ENCODE results near the gene ROMO1. TPM values are rescaled to one million over a fixed set of nuclear protein-coding genes. Genes with fewer than 3 reads are reported as not detected.

The ROMO1 gene
- total and polyA plus RNA-seq, 8 donors: 101 to 651 (median 345) TPM

GRCh38 chr20:35724321-35725230 lies 25.4 kb downstream of the ROMO1 start:
- Histone ChIP-seq H3K4me3 (no peak overlapping the region), H3K27me3 (no peaks in the 10 kb centered on the region), H3K9me3 (no peaks in the 10 kb centered on the region), H3K27ac (no peak overlapping the region), H3K36me3 (peaks cover 98 to 100% (median 100%) of the 10 kb centered on the region in 4 donors), H3K4me1 (peaks cover 10 to 89% (median 37%) of the 10 kb centered on the region in 4 donors)
- WGBS, 5 donors: 74 to 83% (median 76%) methylated on average over 13 of the region's 13 CpGs
- intact Hi-C loops (cut with DNase I; ENCODE audit: low total_unique reads): no loop called here
- DNase-seq: no peak
- TF ChIP-seq, protein P1, sequence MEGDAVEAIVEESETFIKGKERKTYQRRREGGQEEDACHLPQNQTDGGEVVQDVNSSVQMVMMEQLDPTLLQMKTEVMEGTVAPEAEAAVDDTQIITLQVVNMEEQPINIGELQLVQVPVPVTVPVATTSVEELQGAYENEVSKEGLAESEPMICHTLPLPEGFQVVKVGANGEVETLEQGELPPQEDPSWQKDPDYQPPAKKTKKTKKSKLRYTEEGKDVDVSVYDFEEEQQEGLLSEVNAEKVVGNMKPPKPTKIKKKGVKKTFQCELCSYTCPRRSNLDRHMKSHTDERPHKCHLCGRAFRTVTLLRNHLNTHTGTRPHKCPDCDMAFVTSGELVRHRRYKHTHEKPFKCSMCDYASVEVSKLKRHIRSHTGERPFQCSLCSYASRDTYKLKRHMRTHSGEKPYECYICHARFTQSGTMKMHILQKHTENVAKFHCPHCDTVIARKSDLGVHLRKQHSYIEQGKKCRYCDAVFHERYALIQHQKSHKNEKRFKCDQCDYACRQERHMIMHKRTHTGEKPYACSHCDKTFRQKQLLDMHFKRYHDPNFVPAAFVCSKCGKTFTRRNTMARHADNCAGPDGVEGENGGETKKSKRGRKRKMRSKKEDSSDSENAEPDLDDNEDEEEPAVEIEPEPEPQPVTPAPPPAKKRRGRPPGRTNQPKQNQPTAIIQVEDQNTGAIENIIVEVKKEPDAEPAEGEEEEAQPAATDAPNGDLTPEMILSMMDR (IDR thresholded peaks at IDR 0.05): no peak
- TF ChIP-seq EP300 (IDR thresholded peaks at IDR 0.05) (no peak), POLR2A (IDR thresholded peaks at IDR 0.05) (no peak), POLR2AphosphoS5 (IDR thresholded peaks at IDR 0.05) (no peak)

GRCh38 chr20:35726842-35727711 lies 27.9 kb downstream of the ROMO1 start:
- no peak for DNase-seq
- Histone ChIP-seq H3K9me3 (no peaks in the 10 kb centered on the region), H3K27me3 (no peaks in the 10 kb centered on the region), H3K4me1 (peaks cover 21 to 90% (median 46%) of the 10 kb centered on the region in 4 donors), H3K36me3 (peaks cover 94 to 100% (median 100%) of the 10 kb centered on the region in 4 donors), H3K4me3 (no peak overlapping the region), H3K27ac (no peak overlapping the region)
- no peak for TF ChIP-seq EP300 (IDR thresholded peaks at IDR 0.05)
- no peak for TF ChIP-seq POLR2AphosphoS5 (IDR thresholded peaks at IDR 0.05)
- no peak for TF ChIP-seq POLR2A (IDR thresholded peaks at IDR 0.05)
- TF ChIP-seq, protein P1 (IDR thresholded peaks at IDR 0.05): no peak
- intact Hi-C loops (cut with DNase I; ENCODE audit: low total_unique reads): no loop called here
- WGBS, 5 donors: 93 to 95% (median 94%) methylated on average over 20 of the region's 20 CpGs

DNA sequence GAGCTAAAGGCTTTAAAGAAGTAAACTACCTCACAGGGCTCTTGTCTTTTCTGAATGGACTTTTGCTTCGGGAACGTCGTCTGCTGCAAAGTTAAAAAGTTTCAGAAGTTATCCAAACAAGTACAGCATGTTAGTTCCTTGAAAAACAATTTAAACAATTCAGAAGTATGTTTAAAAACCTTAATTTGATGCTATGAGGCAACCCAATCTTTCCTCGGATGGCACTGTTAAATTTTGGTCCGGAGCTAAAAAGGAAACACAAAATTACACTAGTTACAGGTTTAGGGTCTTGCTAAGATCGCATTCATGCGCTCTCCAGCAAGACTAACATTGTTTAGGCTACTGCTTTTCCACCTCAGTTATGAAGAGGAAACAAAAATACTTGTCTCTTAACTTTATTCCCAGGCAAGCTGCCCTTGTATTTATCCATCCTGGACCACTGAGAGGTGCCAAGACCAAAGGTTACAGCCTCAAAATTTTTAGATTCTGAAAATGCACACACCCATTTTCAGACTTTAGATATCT lies 30.1 kb downstream of the ROMO1 start:
- Histone ChIP-seq H3K27me3 (no peaks in the 10 kb centered on the region), H3K9me3 (no peaks in the 10 kb centered on the region), H3K27ac (peak overlapping the region in 1 of 5 donors; percentile 18), H3K4me3 (no peak overlapping the region), H3K36me3 (peaks cover 86 to 100% (median 99%) of the 10 kb centered on the region in 4 donors), H3K4me1 (peaks cover 32 to 90% (median 54%) of the 10 kb centered on the region in 4 donors)
- WGBS, 5 donors: 62 to 83% (median 71%) methylated on average over 7 of the region's 7 CpGs
- no peak for DNase-seq
- no peak for TF ChIP-seq POLR2A (IDR thresholded peaks at IDR 0.05)
- TF ChIP-seq EP300 (IDR thresholded peaks at IDR 0.05): no peak
- TF ChIP-seq POLR2AphosphoS5 (IDR thresholded peaks at IDR 0.05): no peak
- intact Hi-C loops (cut with DNase I; ENCODE audit: low total_unique reads): no loop called here

DNA sequence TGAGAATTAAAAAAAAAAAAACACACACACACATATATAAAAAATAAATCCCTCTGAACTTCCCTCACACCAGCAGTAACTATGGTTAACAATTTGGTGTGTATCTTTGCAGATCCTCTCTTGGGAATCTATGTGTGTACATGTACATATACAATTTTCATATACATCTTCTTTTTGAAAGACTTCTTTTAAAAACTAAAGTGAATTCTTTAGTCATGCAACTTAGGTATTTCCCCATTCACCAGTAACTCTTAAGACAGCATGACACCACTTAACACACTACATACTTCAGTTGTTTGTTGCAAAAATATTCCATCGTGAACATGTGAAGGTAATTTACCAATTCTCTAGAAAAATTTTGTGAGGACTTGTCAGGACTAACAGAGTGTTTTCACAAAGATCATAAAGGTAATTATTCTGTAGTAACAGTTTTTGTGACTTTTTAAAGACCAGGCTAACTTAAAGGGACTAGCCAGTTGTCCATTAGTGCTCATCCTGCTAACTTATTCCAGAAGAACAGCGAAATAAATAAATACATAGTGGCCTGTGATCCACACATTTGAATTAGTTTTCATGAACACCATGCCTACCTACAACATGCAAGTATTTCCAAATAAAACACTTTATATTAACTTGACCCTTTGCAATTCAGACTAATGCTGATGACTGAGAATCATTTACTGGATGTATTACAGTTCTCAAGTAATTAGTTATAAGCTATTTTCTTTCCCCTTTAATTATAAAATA lies 30.8 kb downstream of the ROMO1 start:
- intact Hi-C loops (cut with DNase I; ENCODE audit: low total_unique reads): loop anchor here (10.0 kb wide), 1 partner anchor 155 kb away; no protein-coding TSS in a partner anchor
- WGBS, 5 donors: 59 to 78% (median 61%) methylated on average over 2 of the region's 2 CpGs
- H3K4me1 ChIP-seq: peaks cover 37 to 93% (median 60%) of the 10 kb centered on the region in 4 donors
- no peaks in the 10 kb centered on the region for H3K27me3 ChIP-seq
- TF ChIP-seq, protein P1 (IDR thresholded peaks at IDR 0.05): no peak
- TF ChIP-seq POLR2A (IDR thresholded peaks at IDR 0.05) (no peak), POLR2AphosphoS5 (IDR thresholded peaks at IDR 0.05) (no peak), EP300 (IDR thresholded peaks at IDR 0.05) (no peak)
- DNase-seq: no peak
- H3K9me3 ChIP-seq: no peaks in the 10 kb centered on the region
- peaks cover 86 to 100% (median 99%) of the 10 kb centered on the region in 4 donors for H3K36me3 ChIP-seq
- peak overlapping the region in 3 of 5 donors; percentile 10 to 58 (median 16) for H3K27ac ChIP-seq
- H3K4me3 ChIP-seq: peak overlapping the region in 1 of 4 donors; percentile 10
